CD4-positive, alpha-beta T cell treated with Interleukin-21 for 1 hour (primary cell): ENCODE results near the gene MAVS.
"Not testable (repeated sequence)": the region's sequence is repeated elsewhere in the genome, so short reads cannot be mapped to it uniquely, and the experiment has no call there.

Experiments used
- DNase-seq: peaks from one replicate; pipeline ENCODE4 v3.0.0-alpha.2; 2020

Gene MAVS

GRCh38 chr20:3889489-3890397 lies 43.1 kb downstream of the MAVS start:
- DNase-seq: peak; percentile 42

DNA sequence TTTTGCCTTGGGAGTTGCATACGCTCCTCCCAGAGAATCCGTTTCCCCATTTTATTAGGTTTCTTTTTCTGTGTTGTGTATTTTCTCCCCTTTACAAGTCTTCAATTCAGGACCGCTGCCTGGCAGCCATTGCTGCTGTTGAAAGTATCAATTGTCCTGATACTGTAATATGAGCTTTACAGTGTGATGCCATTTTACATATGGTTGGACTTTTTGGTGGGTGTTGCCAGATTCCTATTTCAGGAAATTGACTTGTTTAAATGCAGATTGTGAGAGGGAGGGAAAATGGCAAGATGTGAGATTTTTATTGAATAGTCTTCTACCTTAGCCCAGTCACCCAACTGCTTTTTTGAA lies 43.7 kb downstream of the MAVS start:
- no peak for DNase-seq

DNA sequence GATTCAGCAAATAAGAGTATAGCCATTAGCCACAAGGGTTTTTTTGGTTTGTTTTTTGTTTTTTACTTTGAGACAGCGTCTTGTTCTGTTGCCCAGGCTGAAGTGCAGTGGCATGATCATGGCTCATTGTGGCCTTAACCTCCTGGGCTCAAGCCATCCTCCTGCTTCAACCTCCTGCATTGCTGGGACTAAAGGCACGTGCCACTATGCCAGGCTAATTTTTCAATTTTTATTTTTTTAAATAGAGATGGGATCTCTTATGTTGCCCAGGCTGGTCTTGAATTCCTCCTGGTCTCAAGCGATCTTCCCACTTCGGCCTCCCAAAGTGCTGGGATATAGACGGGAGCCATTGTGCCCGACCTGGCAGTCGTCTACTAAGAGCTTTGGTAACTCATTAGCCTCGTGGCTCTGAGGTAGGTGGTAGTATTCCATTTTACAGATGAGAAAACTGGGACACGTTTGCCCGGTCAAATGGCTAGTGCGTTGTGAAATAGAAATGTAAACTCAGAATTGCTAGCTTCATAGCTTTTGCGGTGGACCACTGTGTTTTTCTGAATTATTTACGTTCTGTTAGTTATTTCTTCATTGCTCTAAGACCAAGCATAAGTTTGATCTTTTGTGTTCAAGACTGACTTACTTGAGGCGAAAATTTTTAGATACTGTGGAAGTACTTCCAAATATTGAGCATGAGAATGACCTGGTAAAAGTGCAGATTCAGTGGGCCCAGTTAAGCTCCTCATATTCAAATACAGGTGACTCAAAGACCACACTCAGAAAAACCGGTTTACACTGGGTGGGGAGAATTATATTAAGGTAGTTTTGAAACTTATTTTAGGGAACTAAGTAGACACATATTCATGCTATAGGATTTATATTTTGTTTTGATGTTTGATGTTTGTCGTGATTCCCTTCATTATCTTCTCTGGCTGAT lies 44.6 kb downstream of the MAVS start:
- no peak for DNase-seq

DNA sequence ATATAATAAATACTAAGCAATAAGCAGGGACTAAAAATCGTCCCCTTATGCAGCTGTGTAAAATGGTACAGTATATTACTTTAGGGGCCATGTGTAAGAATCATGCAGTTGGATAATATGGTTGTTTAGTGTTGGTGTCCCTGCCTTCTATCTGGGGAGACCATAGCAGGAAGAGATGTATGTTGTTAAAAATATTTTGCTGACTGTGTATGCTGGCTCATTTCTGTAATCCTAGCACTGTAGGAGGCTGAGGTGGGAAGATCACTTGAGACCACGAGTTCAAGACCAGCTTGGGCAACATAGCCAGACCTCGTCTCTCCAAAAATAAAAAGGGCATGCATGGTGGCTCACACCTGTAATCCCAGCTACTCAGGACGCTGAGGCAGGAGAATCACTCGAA lies 48.2 kb downstream of the MAVS start:
- no peak for DNase-seq

DNA sequence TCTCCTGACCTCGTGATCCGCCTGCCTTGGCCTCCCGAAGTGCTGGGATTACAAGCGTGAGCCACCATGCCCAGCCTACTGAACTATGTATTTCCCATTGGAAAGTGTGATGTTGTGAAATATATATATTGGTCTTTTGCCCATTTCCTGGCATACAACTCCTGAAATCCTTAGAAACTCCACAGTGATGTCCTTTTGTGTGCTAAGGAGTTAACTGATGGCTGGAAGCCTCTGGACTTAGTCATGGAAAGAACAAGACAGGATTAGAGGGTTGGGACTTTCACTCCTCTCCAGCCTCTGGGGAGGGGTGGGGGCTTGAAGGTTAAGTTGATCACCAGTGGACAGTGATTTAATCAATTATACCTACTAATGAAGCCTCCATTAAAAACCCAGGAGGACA lies 49.7 kb downstream of the MAVS start:
- no peak for DNase-seq

- DNase-seq: no peak
Observed at GRCh38 chr20:3896853-3897583, 50.4 kb downstream of the MAVS start.

DNA sequence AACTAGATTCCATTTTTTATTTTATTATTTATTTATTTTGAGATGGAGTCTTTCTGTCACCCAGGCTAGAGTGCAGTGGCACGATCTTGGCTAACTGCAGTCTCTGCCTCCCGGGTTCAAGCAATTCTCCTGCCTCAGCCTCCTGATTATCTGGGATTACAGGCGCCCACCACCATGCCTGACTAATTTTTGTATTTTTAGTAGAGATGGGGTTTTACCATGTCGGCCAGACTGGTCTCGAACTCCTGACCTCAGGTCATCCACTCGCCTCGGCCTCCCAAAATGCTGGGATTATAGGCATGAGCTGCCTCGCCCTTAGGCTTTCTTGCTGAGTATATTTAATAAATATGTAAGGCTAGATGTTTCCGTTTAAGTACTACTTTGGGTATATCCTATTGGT lies 51.5 kb downstream of the MAVS start:
- DNase-seq: not testable (repeated sequence)

GRCh38 chr20:3898639-3899038 lies 52.0 kb downstream of the MAVS start:
- DNase-seq: no peak

DNA sequence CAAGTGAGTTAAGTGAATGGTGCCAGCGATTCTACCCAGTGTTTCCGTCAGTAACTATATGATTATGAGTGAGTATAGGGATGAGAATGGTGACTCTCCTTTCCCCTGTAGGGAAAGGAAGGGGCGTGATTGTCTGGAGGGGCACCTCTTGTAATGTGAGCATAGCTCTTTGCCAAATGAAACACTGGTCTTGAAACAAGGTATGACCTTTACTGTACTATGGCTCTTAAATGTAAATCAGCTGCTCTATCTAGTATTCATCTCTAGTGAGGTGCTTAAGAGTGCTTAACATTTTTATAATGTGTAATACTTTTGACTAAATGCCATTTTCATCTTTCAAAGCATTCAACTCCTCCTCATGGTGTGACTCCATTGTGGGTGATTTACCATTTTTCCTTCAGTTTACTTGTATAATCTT lies 53.6 kb downstream of the MAVS start:
- DNase-seq: no peak

DNA sequence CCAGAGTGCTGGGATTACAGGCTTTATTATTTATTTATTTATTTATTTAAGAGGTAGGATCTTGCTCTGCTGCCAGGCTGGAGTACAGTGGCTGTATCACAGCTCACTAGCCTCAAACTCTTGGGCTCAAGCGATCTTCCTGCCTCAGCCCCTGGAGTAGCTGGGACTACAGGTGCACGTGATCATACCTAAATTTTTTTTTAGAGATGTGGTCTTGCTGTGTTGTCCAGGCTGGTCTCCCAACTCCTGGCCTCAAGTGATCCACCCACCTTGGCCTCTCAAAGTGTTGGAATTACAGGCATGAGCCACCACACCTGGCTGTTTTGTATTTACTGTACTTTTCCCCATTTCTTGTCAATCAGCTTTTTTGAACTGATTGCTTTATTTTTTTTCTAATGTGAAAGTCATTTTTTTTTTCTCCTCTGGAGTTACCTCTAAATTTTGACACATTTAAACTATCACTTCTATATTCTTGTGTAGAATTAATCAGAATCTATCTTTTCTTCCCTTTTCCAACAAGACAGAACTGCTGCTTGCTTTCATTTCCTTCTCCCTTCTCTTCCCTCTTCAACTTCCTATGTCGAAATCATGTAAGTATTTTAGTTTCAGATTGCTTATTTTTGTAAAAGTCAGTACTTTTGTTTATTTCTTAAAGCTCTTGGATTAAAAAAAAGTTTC lies 54.5 kb downstream of the MAVS start:
- DNase-seq: no peak

GRCh38 chr20:3901706-3902440 lies 55.2 kb downstream of the MAVS start:
- no peak for DNase-seq

DNA sequence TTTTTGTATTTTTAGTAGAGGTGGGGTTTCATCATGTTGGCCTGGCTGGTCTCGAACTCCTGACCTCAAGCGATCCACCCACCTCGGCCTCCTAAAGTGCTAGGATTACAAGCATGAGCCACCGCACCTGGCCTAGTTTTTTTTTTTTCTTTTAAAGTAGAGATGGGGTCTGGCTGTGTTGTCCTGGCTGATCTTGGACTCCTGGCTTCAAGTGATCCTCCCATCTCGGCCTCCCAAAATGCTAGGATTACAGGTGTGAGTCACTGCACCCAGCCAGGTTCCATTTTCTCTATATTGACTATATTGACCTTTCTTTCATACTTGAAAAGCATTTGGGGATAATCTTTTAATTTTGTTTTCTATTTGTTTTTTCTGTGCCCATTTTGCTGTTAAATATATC lies 55.8 kb downstream of the MAVS start:
- no peak for DNase-seq

DNA sequence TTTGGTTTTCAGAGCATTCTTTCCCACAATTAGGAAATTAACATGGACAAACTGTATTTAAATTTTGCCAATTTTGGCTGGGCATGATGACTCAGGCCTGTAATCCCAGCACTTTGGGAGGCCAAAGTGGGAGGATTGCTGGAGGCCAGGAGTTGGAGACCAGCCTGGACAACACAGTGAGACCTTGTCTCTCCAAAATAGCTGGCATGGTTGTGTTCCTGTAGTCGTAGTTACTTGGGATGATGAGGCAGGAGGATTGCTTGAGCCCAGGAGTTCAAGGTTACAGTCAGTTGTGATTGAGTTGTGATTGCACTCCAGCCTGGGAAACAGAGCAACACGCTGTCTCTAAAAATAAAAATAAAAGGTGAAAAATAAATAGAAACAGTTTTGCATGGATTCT lies 57.6 kb downstream of the MAVS start:
- DNase-seq: no peak

GRCh38 chr20:3904857-3905256 lies 58.2 kb downstream of the MAVS start:
- DNase-seq: no peak

- DNase-seq: peak; percentile 74
Observed at GRCh38 chr20:3906744-3907721, 60.4 kb downstream of the MAVS start.

DNA sequence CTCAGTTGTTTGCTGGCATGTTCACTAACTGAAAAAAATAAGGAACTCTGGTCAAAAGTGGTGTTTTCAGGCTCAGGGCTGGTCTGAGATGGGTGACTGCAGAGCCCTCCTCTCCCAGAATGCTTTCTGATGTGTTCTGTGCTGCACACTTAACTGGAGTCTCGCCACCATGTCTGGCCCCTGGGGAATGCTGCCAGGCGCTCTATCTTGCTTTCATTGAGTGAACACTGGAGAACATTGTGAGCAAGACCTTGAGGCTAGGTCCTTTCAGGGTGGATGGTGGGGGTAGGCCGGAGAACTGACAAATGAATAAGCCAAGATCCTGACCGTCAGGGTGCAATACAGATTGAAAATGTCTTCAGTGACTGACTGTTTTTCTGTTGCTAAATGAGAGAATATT lies 62.0 kb downstream of the MAVS start:
- DNase-seq: no peak

DNA sequence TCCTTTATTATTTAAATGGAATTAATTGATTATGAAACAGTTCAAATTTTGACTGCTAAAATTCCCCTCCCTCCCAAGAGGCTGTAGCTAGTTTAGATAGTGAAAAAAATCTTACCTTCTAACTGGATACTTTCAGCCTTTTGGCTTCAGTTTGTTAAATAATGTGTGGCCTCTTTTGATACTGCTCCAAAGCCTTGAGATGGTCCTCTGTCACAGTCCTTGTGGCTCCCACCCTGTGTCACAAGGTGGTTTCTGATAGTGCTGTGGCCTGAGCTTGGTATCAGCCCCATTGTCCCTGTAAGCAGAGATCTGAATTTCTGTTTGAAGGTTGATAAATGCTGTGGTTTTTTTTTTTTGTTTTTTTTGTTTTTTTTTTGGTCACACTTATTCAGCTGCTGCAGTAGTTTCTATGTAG lies 63.3 kb downstream of the MAVS start:
- DNase-seq: no peak

DNA sequence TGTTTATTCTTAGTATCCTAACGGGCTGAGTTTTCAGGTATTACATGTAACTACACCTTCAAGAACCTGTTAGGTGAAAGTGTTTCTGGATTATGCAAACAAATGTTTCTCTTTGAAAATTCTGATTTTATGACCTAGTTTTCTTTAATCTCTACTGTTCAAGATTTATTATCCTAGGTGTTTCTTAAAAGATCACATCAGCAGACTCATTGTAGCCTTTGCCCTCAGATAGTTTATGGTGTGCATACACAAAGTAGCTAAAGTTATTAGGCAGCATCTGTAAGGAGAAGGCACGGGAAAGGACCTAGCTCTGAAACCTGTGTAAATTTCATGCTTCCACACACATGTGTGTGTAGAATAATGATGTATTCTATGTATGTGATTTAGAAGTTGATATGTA lies 64.2 kb downstream of the MAVS start:
- no peak for DNase-seq

- DNase-seq: no peak
Observed at GRCh38 chr20:3911956-3912355, 65.3 kb downstream of the MAVS start.

DNA sequence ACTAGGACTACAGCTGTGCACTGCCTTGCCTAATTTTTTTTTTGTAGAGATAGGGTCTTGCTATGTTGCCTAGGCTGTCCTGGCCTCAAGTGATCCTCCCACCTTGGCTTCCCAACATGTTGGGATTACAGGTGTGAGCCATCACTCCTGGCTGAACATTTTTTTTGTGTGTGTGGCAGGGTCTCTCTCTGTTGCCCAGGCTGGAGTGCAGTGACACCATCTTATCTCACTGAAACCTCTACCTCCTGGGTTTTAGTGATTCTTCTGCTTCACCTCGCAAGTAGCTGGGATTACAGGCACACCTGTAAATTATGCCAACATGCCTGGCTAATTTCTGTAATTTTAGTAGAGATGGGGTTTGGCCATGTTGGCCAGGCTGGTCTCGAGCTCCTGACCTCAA lies 67.8 kb downstream of the MAVS start:
- DNase-seq: no peak

- DNase-seq: no peak
Observed at GRCh38 chr20:3915691-3916090, 69.1 kb downstream of the MAVS start.
